ENCODE measurements around the gene ENPEP. TPM values are rescaled to one million over a fixed set of nuclear protein-coding genes. Genes with fewer than 3 reads are reported as not detected.

ENPEP gene
- total RNA-seq, 1 experiment from 2014 or later: 0.33 TPM

DNA sequence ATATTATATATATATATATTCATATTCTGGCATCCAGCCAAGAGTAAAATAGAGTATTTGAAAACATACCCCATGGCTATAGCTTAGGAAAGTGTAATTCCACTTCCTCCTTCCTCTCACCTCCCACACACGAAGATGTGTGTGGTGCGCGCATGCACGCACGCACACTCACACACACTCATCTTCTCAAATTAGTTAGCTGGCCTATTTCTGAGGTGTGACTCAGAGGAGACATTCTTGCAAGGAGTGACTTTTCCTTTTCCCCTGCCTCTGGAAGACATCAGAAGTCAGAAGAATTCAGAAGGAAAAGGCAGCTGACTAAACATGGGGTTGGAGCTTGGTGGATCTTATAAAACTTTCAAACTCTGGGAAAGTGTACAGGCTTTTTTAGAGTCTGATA is 8.8 kb downstream of the ENPEP start (continued):
- TF ChIP-seq, protein P1, sequence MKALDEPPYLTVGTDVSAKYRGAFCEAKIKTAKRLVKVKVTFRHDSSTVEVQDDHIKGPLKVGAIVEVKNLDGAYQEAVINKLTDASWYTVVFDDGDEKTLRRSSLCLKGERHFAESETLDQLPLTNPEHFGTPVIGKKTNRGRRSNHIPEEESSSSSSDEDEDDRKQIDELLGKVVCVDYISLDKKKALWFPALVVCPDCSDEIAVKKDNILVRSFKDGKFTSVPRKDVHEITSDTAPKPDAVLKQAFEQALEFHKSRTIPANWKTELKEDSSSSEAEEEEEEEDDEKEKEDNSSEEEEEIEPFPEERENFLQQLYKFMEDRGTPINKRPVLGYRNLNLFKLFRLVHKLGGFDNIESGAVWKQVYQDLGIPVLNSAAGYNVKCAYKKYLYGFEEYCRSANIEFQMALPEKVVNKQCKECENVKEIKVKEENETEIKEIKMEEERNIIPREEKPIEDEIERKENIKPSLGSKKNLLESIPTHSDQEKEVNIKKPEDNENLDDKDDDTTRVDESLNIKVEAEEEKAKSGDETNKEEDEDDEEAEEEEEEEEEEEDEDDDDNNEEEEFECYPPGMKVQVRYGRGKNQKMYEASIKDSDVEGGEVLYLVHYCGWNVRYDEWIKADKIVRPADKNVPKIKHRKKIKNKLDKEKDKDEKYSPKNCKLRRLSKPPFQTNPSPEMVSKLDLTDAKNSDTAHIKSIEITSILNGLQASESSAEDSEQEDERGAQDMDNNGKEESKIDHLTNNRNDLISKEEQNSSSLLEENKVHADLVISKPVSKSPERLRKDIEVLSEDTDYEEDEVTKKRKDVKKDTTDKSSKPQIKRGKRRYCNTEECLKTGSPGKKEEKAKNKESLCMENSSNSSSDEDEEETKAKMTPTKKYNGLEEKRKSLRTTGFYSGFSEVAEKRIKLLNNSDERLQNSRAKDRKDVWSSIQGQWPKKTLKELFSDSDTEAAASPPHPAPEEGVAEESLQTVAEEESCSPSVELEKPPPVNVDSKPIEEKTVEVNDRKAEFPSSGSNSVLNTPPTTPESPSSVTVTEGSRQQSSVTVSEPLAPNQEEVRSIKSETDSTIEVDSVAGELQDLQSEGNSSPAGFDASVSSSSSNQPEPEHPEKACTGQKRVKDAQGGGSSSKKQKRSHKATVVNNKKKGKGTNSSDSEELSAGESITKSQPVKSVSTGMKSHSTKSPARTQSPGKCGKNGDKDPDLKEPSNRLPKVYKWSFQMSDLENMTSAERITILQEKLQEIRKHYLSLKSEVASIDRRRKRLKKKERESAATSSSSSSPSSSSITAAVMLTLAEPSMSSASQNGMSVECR (CRISPR knock-in tag; IDR thresholded peaks at IDR 0.05; ENCODE audit: borderline replicate concordance): no peak
- TF ChIP-seq, protein P2, sequence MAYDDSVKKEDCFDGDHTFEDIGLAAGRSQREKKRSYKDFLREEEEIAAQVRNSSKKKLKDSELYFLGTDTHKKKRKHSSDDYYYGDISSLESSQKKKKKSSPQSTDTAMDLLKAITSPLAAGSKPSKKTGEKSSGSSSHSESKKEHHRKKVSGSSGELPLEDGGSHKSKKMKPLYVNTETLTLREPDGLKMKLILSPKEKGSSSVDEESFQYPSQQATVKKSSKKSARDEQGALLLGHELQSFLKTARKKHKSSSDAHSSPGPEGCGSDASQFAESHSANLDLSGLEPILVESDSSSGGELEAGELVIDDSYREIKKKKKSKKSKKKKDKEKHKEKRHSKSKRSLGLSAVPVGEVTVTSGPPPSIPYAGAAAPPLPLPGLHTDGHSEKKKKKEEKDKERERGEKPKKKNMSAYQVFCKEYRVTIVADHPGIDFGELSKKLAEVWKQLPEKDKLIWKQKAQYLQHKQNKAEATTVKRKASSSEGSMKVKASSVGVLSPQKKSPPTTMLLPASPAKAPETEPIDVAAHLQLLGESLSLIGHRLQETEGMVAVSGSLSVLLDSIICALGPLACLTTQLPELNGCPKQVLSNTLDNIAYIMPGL (CRISPR knock-in tag; IDR thresholded peaks at IDR 0.05): no peak
- no peak for TF ChIP-seq JUN (CRISPR knock-in tag; IDR thresholded peaks at IDR 0.05)
- no peak for TF ChIP-seq ZNF423 (CRISPR knock-in tag; IDR thresholded peaks at IDR 0.05)
- TF ChIP-seq SOX15 (CRISPR knock-in tag; IDR thresholded peaks at IDR 0.05): no peak
- no peak for TF ChIP-seq ZMAT4 (CRISPR knock-in tag; IDR thresholded peaks at IDR 0.05)
- TF ChIP-seq, protein P3, sequence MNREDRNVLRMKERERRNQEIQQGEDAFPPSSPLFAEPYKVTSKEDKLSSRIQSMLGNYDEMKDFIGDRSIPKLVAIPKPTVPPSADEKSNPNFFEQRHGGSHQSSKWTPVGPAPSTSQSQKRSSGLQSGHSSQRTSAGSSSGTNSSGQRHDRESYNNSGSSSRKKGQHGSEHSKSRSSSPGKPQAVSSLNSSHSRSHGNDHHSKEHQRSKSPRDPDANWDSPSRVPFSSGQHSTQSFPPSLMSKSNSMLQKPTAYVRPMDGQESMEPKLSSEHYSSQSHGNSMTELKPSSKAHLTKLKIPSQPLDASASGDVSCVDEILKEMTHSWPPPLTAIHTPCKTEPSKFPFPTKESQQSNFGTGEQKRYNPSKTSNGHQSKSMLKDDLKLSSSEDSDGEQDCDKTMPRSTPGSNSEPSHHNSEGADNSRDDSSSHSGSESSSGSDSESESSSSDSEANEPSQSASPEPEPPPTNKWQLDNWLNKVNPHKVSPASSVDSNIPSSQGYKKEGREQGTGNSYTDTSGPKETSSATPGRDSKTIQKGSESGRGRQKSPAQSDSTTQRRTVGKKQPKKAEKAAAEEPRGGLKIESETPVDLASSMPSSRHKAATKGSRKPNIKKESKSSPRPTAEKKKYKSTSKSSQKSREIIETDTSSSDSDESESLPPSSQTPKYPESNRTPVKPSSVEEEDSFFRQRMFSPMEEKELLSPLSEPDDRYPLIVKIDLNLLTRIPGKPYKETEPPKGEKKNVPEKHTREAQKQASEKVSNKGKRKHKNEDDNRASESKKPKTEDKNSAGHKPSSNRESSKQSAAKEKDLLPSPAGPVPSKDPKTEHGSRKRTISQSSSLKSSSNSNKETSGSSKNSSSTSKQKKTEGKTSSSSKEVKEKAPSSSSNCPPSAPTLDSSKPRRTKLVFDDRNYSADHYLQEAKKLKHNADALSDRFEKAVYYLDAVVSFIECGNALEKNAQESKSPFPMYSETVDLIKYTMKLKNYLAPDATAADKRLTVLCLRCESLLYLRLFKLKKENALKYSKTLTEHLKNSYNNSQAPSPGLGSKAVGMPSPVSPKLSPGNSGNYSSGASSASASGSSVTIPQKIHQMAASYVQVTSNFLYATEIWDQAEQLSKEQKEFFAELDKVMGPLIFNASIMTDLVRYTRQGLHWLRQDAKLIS (CRISPR knock-in tag; IDR thresholded peaks at IDR 0.05; ENCODE audit: borderline replicate concordance): no peak

GRCh38 chr4:110485452-110485851 is 9.5 kb downstream of the ENPEP start:
- peaks cover 31% of the 10 kb centered on the region for H3K4me1 Mint-ChIP-seq
- ChIA-PET CTCF (no interaction called here), POLR2A (no interaction called here)
- H3K27ac Mint-ChIP-seq: no peak overlapping the region
- no peak for ATAC-seq
- peaks cover 19% of the 10 kb centered on the region for H3K27me3 Mint-ChIP-seq (ENCODE audit: low read depth)
- TF ChIP-seq CREB1 (CRISPR knock-in tag; IDR thresholded peaks at IDR 0.05): no peak
- TF ChIP-seq E2F5 (CRISPR knock-in tag; IDR thresholded peaks at IDR 0.05): no peak
- H3K9me3 Mint-ChIP-seq: no peaks in the 10 kb centered on the region
- no peak overlapping the region for H3K4me3 Mint-ChIP-seq
- DNase-seq (ENCODE audit: low spot score): no peak
- H3K36me3 Mint-ChIP-seq: no peaks in the 10 kb centered on the region

DNA sequence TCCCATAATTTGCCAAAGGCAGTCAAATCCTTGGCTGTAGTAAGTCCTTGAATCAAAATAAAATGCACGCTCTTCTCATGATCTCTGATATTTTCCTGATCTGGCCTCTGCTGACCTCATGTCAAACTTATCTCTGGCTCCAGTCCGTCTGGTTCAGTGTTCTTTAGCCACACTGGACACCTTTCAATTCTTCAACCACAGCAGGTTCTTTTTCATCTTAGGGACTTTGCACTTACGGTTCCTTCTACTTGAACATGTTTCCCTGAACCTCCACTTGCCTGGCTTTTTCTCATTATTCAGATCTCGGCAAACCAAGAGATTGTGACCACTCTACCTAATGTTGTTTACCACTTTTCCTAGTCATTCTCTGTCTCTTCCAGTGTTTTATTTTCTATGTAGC is 10.3 kb downstream of the ENPEP start:
- H3K27ac Mint-ChIP-seq: no peak overlapping the region
- DNase-seq (ENCODE audit: low spot score): no peak
- H3K9me3 Mint-ChIP-seq: no peaks in the 10 kb centered on the region
- no peak for ATAC-seq
- peaks cover 18% of the 10 kb centered on the region for H3K27me3 Mint-ChIP-seq (ENCODE audit: low read depth)
- no peak overlapping the region for H3K4me3 Mint-ChIP-seq
- ChIA-PET POLR2A (no interaction called here), CTCF (no interaction called here)
- H3K4me1 Mint-ChIP-seq: peaks cover 24% of the 10 kb centered on the region
- H3K36me3 Mint-ChIP-seq: no peaks in the 10 kb centered on the region
- TF ChIP-seq, protein P4, sequence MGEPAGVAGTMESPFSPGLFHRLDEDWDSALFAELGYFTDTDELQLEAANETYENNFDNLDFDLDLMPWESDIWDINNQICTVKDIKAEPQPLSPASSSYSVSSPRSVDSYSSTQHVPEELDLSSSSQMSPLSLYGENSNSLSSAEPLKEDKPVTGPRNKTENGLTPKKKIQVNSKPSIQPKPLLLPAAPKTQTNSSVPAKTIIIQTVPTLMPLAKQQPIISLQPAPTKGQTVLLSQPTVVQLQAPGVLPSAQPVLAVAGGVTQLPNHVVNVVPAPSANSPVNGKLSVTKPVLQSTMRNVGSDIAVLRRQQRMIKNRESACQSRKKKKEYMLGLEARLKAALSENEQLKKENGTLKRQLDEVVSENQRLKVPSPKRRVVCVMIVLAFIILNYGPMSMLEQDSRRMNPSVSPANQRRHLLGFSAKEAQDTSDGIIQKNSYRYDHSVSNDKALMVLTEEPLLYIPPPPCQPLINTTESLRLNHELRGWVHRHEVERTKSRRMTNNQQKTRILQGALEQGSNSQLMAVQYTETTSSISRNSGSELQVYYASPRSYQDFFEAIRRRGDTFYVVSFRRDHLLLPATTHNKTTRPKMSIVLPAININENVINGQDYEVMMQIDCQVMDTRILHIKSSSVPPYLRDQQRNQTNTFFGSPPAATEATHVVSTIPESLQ (CRISPR knock-in tag; IDR thresholded peaks at IDR 0.05): no peak
- TF ChIP-seq, protein P5, sequence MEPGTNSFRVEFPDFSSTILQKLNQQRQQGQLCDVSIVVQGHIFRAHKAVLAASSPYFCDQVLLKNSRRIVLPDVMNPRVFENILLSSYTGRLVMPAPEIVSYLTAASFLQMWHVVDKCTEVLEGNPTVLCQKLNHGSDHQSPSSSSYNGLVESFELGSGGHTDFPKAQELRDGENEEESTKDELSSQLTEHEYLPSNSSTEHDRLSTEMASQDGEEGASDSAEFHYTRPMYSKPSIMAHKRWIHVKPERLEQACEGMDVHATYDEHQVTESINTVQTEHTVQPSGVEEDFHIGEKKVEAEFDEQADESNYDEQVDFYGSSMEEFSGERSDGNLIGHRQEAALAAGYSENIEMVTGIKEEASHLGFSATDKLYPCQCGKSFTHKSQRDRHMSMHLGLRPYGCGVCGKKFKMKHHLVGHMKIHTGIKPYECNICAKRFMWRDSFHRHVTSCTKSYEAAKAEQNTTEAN (CRISPR knock-in tag; IDR thresholded peaks at IDR 0.05): no peak
- no peak for TF ChIP-seq NFATC4 (CRISPR knock-in tag; IDR thresholded peaks at IDR 0.05)
- TF ChIP-seq MYBL2 (CRISPR knock-in tag; IDR thresholded peaks at IDR 0.05): no peak
- no peak for TF ChIP-seq MXD4 (CRISPR knock-in tag; IDR thresholded peaks at IDR 0.05; ENCODE audit: borderline replicate concordance)
- no peak for TF ChIP-seq FOXK1 (CRISPR knock-in tag; IDR thresholded peaks at IDR 0.05)
- TF ChIP-seq ELF4 (CRISPR knock-in tag; IDR thresholded peaks at IDR 0.05; ENCODE audit: low read depth): no peak
- TF ChIP-seq ZNF416 (CRISPR knock-in tag; IDR thresholded peaks at IDR 0.05): no peak
- no peak for TF ChIP-seq CTCF (IDR thresholded peaks at IDR 0.05)

All from WTC11 (cell line).